Activated CD8-positive, alpha-beta memory T cell treated with anti-CD3 and anti-CD28 coated beads, Interleukin-2, amount 50 U/mL, for 4 hours (primary cell): ENCODE measurements around the gene CLEC16A.
"Not testable (repeated sequence)": the region's sequence is repeated elsewhere in the genome, so short reads cannot be mapped to it uniquely, and the experiment has no call there.

ENCODE experiments used
- DNase-seq: peaks from one replicate; pipeline ENCODE4 v3.0.0-alpha.2; 2020

CLEC16A gene

DNA sequence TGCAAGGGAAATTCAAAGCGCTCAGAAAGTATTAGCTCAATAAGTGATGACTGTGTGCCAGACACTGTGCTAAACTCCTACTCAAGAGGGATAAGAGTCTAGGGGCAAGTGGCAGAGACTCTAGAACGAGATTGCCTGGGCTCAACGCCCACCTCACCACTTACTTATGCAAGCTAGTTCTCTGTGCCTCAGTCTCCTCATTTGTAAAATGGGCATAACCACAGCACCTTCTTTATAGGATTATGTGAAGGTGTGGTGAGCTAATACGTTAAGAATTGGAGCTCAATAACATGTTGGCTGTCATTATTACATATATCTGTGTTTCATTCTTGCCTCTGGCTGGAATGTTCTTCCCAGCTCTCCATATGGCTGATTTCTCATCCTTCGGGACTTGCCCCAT lies 17.5 kb upstream of the CLEC16A start:
- DNase-seq, result no peak

DNA sequence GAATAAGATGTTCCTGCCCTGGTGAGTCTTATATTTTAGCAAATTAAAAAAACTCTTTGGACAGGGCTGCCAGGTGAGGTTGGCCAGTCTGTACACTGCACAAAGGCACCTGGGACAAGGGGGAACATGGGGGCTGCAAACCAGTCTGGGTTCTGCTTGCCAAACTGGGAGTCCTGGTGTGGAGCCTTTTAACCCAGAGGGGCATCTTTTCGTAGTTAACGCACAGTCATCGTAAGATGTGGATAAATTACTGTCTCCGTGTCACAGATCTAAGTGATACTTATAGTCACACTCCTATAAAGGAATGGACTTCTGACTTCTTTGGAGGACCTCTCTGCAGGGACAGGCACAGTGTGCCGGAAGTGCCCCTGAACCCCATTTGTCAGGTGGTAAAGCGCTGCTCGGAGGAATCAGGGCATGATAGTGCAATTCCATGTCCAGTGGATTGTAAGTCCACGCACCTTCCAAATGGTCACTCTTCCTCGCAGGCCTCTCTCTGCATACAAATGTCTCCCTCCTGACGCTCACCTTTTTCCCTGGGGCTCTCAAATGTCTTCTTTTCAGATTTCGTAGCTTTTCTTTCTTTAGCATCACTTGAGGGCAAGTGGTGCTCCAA lies 16.8 kb upstream of the CLEC16A start:
- no peak for DNase-seq

DNA sequence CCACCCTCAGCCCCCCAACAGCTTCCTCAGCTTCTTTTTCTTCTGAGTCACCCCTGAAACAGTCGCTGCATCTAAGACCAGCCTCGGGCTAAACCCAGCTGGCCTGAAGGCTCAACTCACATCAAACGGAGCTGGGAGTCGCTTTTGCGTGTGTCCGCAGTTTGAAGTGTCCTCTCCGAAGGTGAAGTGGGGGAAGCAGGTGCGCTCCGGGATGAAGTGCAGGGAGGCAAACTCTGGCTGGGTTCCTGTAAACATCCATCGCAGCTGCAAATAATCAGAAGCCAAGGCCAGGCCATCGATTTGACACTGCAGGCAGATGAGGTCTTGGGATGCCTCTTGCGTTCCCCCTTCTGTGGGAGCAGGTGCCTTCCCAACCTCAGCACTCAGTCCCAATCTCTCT lies 15.3 kb upstream of the CLEC16A start:
- not testable (repeated sequence) for DNase-seq

DNA sequence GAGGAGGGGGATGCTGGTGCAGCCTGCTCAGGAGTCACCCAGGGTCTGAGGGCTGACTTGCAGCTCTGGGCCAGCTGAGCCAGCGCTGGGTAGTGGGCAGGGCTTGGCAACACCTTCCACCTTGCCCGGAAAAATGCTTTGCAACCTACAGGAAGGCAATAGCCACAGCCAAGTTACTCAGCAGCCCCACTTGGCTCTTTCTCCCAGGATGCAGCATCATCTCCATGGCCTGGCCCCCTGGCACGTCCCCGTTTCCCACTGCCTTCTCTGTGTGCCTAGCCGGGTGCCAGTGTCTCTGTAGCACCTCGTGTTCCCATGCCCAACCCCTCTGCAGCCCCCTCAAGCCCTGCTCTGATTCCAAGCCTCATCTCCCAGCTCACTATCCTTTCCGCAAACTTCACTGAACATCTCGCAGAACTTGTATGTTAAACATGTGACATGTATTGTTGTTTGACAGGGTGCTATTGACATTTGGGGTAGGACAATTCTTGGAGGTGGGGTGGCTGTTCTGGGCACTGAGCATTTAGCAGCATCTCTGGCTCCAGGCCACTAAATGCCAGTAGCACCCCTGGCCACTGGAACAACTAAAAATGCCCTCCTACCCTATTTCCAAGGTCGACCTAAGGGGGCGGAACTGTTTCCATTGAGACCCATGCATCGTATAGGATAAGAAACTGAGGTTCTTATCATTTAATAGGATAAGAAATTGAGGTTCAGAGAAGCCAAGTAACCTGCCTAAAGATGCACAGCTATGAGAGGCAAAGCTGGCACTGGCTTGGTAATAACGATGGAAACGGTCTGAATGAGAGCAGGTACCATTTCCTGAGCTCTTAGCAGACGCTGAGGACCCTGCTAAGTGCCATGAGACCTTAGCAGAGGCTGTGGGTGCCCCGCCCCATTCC lies 14.3 kb upstream of the CLEC16A start:
- no peak for DNase-seq

- no peak for DNase-seq
Measured at GRCh38 chr16:10930755-10931093, 13.6 kb upstream of the CLEC16A start.

DNA sequence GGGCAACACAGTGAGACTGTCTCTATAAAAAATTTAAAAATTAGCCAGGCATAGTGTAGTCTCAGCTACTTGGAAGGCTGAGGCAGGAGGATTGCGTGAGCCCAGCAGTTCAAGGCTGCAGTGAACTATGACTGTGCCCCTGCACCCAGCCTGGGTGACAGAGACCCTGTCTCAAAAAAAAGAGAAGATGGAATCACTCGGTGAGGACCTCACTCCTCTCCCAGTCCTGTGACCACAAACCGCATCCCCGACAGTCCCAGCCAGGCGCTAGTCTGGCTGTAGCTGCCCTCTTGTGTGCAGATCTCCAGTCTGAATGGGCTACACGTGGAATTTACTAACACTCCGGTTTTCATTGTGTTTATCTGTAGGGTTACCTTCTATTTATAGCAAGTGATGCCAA lies 13.2 kb upstream of the CLEC16A start:
- DNase-seq, result no peak

DNA sequence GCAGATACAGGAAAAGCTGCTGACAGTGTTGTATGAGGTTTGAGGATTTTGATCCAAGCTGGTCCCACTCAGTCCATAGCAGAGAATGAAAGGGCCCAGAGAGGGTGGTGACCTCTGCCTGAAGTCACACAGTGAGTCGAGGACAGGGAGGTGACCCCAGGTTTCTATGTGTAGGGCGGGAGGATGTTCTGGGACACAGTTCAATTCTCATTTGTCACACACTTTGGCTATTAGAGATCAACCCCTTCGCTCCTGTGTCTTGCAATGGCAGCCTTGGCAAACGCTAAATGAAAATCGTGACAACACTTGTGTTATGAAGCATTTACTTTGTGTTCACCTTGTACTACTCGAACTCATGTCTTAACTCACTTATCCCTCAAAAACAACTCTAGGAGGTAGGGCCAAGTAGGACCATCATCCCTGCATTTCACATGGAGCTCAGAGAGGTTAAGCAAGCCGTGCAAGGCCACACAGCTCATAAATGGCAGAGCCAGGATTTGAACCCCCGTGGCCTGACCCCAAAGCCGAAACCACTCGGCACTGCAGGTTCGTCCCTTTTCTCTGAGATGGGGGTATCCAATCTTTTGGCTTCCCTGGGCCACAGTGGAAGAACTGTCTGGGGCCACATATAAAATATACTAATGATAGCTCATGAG lies 12.3 kb upstream of the CLEC16A start:
- no peak for DNase-seq

DNA sequence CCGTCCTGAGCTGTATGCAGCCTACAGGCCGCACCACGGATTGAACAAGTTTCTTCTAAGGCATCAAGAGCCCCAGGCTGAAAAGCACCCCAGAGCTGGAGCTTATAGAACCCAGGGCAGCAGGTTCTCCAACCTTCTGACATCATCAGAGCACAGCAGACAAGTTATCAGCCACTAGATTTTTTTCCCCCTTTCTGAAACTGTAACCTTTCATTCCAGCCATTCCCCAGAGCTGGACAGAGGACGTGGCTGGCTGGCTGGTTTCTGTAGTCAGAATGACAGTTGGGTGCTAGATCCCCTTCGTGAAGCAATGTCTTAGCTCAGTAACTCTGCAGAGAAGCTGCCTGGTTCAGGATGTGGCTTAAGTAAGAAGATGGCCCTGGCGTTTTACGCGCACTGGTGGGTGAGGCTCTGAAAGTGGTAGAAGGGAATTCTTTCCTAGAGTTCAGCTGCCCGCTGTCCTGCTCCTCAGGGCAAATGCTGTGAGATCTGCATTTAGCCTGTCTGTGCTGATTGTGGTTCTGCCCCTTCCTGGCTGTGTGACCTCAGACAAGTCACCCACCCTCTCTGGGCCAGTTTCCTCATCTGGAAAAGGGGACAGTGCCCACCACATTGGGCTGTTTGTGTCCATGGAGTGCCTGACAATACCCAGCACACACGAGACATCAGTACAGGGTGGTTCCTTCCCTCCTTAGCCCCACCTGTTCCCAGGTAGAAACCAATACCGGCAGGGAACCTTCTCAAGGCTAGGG lies 11.2 kb upstream of the CLEC16A start:
- DNase-seq, result no peak

DNA sequence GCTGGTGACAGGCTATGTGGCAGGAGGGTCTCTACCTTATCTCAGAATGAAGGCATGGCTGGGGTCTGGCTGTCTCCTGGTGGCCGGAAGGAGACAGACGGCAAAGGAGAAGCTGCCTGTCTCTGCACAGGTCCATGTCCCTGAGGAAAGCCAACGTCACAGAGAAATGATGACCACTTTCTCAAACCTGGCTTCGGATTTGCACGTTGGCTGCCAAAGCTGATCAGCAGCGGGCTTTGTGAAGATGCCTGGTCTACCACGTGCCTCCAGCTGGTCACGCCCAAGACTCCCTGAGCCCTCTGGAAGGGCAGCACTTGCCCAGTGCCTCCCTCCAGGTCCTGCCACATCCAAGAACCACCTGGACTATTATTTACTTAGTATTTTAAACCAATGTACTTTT lies 10.5 kb upstream of the CLEC16A start:
- DNase-seq, result no peak

DNA sequence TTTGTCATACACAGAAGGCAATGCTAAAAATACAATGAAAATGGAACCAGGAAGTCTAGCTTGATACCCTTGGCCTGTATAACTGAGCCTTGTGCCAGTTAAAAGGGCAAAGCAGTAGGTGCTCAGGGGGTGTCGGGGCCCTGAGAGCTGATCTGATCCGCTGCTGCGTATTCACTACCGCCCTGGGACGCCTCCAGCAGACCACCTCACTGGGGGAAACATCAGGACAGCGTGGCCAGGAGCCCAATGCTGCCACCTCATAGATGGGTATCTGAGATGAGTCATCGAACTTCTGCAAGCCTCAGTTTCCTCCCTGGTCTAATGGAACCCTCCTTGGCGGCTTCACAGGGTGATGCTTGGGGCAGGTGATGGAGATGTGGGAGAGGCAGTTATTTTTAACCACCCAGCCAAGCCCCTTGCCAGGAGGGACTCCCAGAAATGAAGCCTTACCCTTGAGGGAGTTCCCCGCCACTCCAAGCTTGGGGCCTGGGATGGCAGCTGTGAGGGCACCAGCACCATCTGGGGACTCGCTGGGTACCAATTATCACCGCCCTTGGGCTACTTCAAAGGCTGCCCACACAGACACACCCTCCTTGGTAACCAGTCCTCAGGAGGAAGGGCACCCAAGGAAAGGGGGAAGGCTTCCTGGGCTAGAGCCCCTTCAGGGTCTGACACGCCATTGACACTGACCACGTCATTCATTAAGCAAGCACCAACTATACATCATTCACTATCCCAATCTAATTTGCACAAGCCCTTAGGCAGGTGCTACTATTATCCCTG lies 9.8 kb upstream of the CLEC16A start:
- no peak for DNase-seq

DNA sequence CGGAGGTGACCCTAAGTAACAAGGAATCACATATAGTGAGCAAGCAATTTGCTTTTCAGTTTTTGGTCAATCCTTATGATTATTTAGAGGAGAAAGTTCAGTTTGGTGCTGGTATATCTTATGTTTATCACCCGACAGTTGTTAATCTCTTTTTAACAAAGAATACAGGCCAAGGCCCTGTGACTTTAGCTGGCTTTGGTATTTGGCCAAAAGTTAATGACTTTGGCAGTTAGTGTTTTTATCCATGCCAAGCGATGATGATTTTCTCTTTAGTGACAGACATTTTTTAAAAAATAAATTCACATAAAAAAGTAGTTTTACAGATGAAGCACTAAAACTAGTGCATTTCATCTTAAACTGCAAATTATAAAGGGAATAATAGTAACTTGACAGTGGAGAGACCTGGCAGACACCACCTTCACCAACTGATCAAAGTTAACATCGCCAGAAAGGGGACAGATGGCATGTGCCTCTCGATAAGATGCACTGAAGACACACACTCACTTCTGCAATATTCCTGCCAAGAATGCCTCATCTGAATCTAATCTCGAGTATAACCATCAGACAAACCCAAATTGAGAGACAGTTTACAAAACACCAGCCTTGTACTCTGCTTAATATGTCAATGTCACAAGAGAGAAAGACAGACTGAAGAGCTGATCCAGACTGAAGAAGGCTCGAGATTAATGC lies 9.0 kb upstream of the CLEC16A start:
- DNase-seq, result no peak

- DNase-seq, result no peak
Measured at GRCh38 chr16:10936272-10936984, 7.9 kb upstream of the CLEC16A start.

DNA sequence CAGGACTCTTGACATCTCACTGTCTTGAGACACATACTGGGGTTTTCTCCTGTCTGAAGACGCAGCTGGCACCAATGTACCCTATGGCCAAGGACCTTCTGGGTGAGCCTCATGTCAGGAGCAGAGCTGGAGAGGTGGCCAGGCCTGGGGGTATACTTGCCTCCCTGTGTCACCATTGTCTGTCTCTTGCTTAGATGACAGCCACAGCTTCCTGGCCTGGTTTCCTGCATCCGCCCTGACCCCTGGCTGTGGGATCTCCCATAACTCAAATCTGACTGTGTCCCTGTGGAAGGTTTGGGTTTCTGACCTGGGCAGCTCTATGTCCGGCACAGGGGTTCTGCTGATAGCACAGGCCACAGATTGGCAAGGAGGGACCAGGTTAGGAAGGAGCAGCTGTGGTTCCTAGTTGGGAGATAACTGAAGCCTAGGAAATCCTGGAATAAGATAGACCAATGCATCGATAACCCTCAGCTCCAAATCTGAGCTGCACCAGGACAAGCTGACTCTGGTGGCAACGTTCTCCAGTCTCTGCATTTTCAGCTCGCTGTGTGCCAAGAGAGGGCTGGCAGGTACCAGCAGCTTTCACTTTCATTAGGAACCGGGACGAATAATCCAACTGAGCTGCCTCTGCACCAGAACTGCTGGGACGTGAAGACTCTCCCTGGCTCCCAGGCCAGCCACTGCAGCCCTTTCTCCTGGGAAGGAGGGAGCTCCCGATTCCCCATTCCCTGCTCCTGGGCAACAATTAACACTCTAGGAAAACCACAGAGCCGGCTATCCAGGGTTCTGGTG lies 7.1 kb upstream of the CLEC16A start:
- DNase-seq, result no peak

DNA sequence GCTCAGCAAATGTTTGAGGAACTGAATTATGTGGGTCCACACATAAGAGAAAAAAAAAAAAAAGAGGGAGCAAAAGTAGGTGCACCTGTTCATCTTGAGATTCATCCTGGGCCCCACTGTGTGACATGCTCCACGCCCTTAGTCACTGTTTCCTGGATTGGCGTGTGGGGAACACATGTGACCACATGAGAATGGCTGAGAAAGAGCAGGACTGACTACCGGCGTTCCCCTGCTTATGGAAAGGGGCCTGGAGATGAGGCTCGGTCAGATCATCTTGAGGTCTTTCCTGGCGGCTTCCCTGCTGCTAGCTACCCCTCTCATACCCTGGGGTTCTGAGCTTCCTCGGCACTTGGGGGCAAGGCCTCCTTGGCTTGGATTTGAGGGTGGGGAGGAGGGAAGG lies 6.0 kb upstream of the CLEC16A start:
- no peak for DNase-seq

GRCh38 chr16:10938796-10939648 lies 5.3 kb upstream of the CLEC16A start:
- DNase-seq, result no peak

GRCh38 chr16:10939649-10940234 lies 4.6 kb upstream of the CLEC16A start:
- no peak for DNase-seq

- no peak for DNase-seq
Measured at GRCh38 chr16:10940501-10941079, 3.8 kb upstream of the CLEC16A start.

GRCh38 chr16:10941127-10941933 lies 3.0 kb upstream of the CLEC16A start:
- DNase-seq, result no peak
